Measurements from ENCODE around the gene RRAS. TPM values are rescaled to one million over a fixed set of nuclear protein-coding genes. Genes with fewer than 3 reads are reported as not detected.
A peak's percentile ranks its signal among the peaks of the same experiment; 100 is the strongest.

Gene RRAS
- total and polyA plus RNA-seq, 2 of the 4 experiments (the other 2 are of a cell fraction) = 50.2 to 241 TPM

- no peak overlapping the region for H3K27ac ChIP-seq (ENCODE audit: insufficient read depth, low read length)
- H3K4me1 ChIP-seq (ENCODE audit: control insufficient read depth, insufficient read depth, low read length) = no peaks in the 10 kb centered on the region
- CTCF ChIA-PET = interaction anchor here (0.6 kb wide), 1 partner anchor 1566 kb away, joined by 3 read pairs; no protein-coding TSS in a partner anchor
- BruUV-seq (replicated peaks) = no TSS peak
- H4K8ac ChIP-seq (ENCODE audit: low read depth in 2 of 2, low read length in 2 of 2) = no peak overlapping the region
- H2AK5ac ChIP-seq (ENCODE audit: low read depth, low read length) = no peak overlapping the region
- H2BK20ac ChIP-seq (ENCODE audit: low read depth, low read length) = no peak overlapping the region
- DNase-seq = no peak
- H4K5ac ChIP-seq (ENCODE audit: low read depth, low read length) = no peak overlapping the region
- H3K56ac ChIP-seq (ENCODE audit: extremely low read depth, insufficient read depth, low read length) = no peak overlapping the region
- no peak overlapping the region for H3K9ac ChIP-seq (ENCODE audit: low read depth, low read length)
- H3K4ac ChIP-seq (ENCODE audit: low read depth, low read length) = no peak overlapping the region
- H3K4me3 ChIP-seq (ENCODE audit: insufficient read depth, low read depth, low read length) = no peak overlapping the region
- H3K9me1 ChIP-seq (ENCODE audit: insufficient read depth, low read length) = no peaks in the 10 kb centered on the region
- no peak overlapping the region for H2AFZ ChIP-seq (replicated peaks; ENCODE audit: low read length, poor library complexity)
- H3K14ac ChIP-seq (replicated peaks; ENCODE audit: low read depth, low read length) = no peak overlapping the region
- no peak overlapping the region for H3K4me2 ChIP-seq (ENCODE audit: low read depth, low read length)
- no peak overlapping the region for H3K23ac ChIP-seq (ENCODE audit: low read depth, low read length)
- H4K91ac ChIP-seq (ENCODE audit: insufficient read depth, low read depth, low read length) = no peak overlapping the region
- no peak for ATAC-seq (ENCODE audit: low read depth)
- peak overlapping the region; percentile 45 for H2AK9ac ChIP-seq (replicated peaks; ENCODE audit: low read depth, low read length, poor library complexity)
- H4K20me1 ChIP-seq (ENCODE audit: insufficient read depth, low read length) = peaks cover 33% of the 10 kb centered on the region
- no peaks in the 10 kb centered on the region for H3K9me3 ChIP-seq (ENCODE audit: control insufficient read depth, insufficient read depth, low read length)
- intact Hi-C loops (cut with micrococcal nuclease) (no loop called here), in situ Hi-C loops (cut with MboI; ENCODE audit: low sequenced_read_pairs) (no loop called here), dilution Hi-C loops (cut with HindIII; ENCODE audit: low sequenced_read_pairs, unreplicated experiment) (no loop called here)
- no peaks in the 10 kb centered on the region for H3K27me3 ChIP-seq (ENCODE audit: control insufficient read depth, insufficient read depth, low read length)
- POLR2A ChIA-PET (ENCODE audit: unreplicated experiment) = no interaction called here
- peaks cover 12 to 48% of the 10 kb centered on the region in 2 experiments; a peak in 2 of 4 replicates for H3K79me1 ChIP-seq (ENCODE audit: low read depth in 1 of 2, low read length in 2 of 2)
- H2BK15ac ChIP-seq (ENCODE audit: low read depth, low read length) = no peak overlapping the region
- no peak overlapping the region for H2BK120ac ChIP-seq (ENCODE audit: low read depth, low read length)
- no peak for TF ChIP-seq NFE2L2 (IDR thresholded peaks at IDR 0.05; ENCODE audit: low read depth, low read length)
- TF ChIP-seq SMC3 (IDR thresholded peaks at IDR 0.05; ENCODE audit: low read depth, low read length) = no peak
- TF ChIP-seq, protein P1, sequence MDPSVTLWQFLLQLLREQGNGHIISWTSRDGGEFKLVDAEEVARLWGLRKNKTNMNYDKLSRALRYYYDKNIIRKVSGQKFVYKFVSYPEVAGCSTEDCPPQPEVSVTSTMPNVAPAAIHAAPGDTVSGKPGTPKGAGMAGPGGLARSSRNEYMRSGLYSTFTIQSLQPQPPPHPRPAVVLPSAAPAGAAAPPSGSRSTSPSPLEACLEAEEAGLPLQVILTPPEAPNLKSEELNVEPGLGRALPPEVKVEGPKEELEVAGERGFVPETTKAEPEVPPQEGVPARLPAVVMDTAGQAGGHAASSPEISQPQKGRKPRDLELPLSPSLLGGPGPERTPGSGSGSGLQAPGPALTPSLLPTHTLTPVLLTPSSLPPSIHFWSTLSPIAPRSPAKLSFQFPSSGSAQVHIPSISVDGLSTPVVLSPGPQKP (IDR thresholded peaks at IDR 0.05; ENCODE audit: borderline replicate concordance, low read depth, low read length) = no peak
- no peak for TF ChIP-seq MAZ (IDR thresholded peaks at IDR 0.05; ENCODE audit: borderline replicate concordance, low read depth, low read length)
- no peak for TF ChIP-seq MXI1 (IDR thresholded peaks at IDR 0.05; ENCODE audit: borderline replicate concordance, low read depth, low read length)
- no peak for TF ChIP-seq USF2 (IDR thresholded peaks at IDR 0.05; ENCODE audit: low read depth, low read length)
- no peak for TF ChIP-seq CEBPB (IDR thresholded peaks at IDR 0.05; ENCODE audit: low read depth, low read length)
- TF ChIP-seq MAFK (IDR thresholded peaks at IDR 0.05; ENCODE audit: low read depth, low read length) = no peak
- TF ChIP-seq, protein P2, sequence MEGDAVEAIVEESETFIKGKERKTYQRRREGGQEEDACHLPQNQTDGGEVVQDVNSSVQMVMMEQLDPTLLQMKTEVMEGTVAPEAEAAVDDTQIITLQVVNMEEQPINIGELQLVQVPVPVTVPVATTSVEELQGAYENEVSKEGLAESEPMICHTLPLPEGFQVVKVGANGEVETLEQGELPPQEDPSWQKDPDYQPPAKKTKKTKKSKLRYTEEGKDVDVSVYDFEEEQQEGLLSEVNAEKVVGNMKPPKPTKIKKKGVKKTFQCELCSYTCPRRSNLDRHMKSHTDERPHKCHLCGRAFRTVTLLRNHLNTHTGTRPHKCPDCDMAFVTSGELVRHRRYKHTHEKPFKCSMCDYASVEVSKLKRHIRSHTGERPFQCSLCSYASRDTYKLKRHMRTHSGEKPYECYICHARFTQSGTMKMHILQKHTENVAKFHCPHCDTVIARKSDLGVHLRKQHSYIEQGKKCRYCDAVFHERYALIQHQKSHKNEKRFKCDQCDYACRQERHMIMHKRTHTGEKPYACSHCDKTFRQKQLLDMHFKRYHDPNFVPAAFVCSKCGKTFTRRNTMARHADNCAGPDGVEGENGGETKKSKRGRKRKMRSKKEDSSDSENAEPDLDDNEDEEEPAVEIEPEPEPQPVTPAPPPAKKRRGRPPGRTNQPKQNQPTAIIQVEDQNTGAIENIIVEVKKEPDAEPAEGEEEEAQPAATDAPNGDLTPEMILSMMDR (conservative IDR thresholded peaks at IDR 0.05; ENCODE audit: low read depth, low read length) = no peak
- TF ChIP-seq RCOR1 (IDR thresholded peaks at IDR 0.05; ENCODE audit: insufficient replicate concordance, low read length) = no peak
- TF ChIP-seq CHD1 (IDR thresholded peaks at IDR 0.05; ENCODE audit: low read depth, low read length) = no peak
- no peak for TF ChIP-seq RFX5 (IDR thresholded peaks at IDR 0.05; ENCODE audit: low read depth, low read length)
- TF ChIP-seq POLR2A (IDR thresholded peaks at IDR 0.05; ENCODE audit: low read depth, low read length) = no peak
- TF ChIP-seq FOS (IDR thresholded peaks at IDR 0.05; ENCODE audit: low read depth, low read length) = no peak
- no peak for TF ChIP-seq RAD21 (IDR thresholded peaks at IDR 0.05; ENCODE audit: low read length)
- peaks cover 82% of the 10 kb centered on the region for H3K36me3 ChIP-seq (ENCODE audit: control insufficient read depth, insufficient read depth, low read length)
- no peak overlapping the region for H2BK5ac ChIP-seq (ENCODE audit: low read depth, low read length, poor library complexity, severe bottlenecking)
- H3K18ac ChIP-seq (ENCODE audit: low read depth, low read length) = no peak overlapping the region
- WGBS, 2 experiments (ENCODE audit: extremely low coverage in 2 of 2, insufficient read length in 1 of 2) = 92% methylated on average over 12 of the region's 17 CpGs; no CpG with 5 or more reads in 1 of the 2 experiments
Observed at GRCh38 chr19:49656456-49657109, 16.6 kb upstream of the RRAS start.

All from IMR-90 (cell line).